Endothelial cell (in vitro differentiated cells): ENCODE results near the gene GAK. TPM values are rescaled to one million over a fixed set of nuclear protein-coding genes. Genes with fewer than 3 reads are reported as not detected.

Experiments used
- DNase-seq: peaks from one replicate; pipeline ENCODE4 v3.0.0; 2021; ENCODE audit warnings: low spot score
- H3K27ac Mint-ChIP-seq: one replicate; pipeline ENCODE4 v1.8.0; 2021; ENCODE audit warnings: mixed read lengths, inconsistent platforms; ENCODE audit not compliant: unreplicated experiment
- H3K27me3 Mint-ChIP-seq: one replicate; pipeline ENCODE4 v1.8.0; 2021; ENCODE audit warnings: mild to moderate bottlenecking, moderate library complexity, mixed read lengths, inconsistent platforms; ENCODE audit not compliant: unreplicated experiment
- H3K36me3 Mint-ChIP-seq: one replicate; pipeline ENCODE4 v1.8.0; 2021; ENCODE audit warnings: mild to moderate bottlenecking, low read depth, mixed read lengths, inconsistent platforms; ENCODE audit not compliant: unreplicated experiment
- H3K4me1 Mint-ChIP-seq: one replicate; pipeline ENCODE4 v1.8.0; 2021; ENCODE audit warnings: mild to moderate bottlenecking, mixed read lengths, inconsistent platforms; ENCODE audit not compliant: unreplicated experiment
- H3K4me3 Mint-ChIP-seq: one replicate; pipeline ENCODE4 v1.8.0; 2021; ENCODE audit warnings: mild to moderate bottlenecking, mixed read lengths, inconsistent platforms; ENCODE audit not compliant: unreplicated experiment
- H3K9me3 Mint-ChIP-seq: one replicate; pipeline ENCODE4 v1.8.0; 2021; ENCODE audit warnings: mixed read lengths, inconsistent platforms; ENCODE audit not compliant: unreplicated experiment
- total RNA-seq: library from RNA; stranded (reverse); fragmentation: NEBNext Ultra II Directional; extraction: Animal tissue kit (Norgen Biotek cat#: 25700); gene quantifications from one replicate; pipeline ENCODE4 v1.2.1, GENCODE V29; 2021; ENCODE audit not compliant: unreplicated experiment
- TF ChIP-seq, protein P1 (sequence below): fragments of 200-600 bp; sonication (generic); IDR thresholded peaks from one replicate; pipeline ENCODE4 v1.5.0; 2021; ENCODE audit warnings: antibody characterized with exemption; ENCODE audit not compliant: unreplicated experiment

GAK gene
- total RNA-seq, 1 donor from 2014 or later, result 112 TPM

DNA sequence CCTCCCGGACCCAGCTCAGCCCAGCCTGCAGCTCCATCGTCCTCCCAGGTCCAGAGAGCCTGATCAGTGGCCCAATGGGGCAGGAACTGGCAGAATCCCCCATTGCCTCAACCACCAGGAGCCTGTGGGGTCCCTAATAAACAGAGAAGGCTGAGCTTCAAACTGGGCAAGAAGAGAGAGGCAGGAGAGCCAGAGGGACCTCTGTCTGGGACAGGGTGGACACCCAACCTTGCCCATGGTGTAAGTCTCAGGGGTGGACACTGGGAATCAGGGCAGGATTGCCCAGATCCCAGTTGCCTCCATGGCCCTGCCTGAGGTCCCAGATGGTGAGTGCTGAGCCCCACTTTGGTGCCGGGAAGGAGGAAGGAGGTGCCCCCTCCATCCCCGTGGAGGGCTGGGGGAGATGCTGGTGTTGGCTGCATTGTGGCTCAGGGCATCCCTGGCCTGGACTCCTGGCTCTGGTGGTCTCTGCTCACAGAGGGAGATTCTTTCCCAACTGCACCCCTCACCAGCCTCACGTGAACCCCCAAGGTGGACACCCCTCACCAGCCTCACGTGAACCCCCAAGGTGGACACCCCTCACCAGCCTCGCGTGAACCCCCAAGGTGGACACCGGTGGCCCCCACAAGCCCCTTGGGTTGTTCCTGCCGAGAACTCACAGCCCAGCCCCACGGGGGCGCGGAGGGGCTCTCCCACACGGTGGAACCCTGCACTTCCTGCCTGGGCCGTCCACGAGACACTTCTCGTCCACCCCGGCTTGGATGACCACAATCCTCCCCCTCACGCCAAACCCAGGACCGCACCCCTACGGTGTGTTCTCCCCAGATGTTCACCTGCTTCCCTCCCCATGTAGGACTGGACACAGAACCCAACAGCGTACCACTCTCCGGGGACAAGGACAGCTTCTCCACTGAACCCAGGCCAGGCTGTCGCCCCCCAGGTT lies 111.6 kb downstream of the GAK start:
- DNase-seq, result no peak
- H3K9me3 Mint-ChIP-seq, result no peaks in the 10 kb centered on the region
- H3K27ac Mint-ChIP-seq, result no peak overlapping the region
- H3K4me3 Mint-ChIP-seq, result no peak overlapping the region
- no peaks in the 10 kb centered on the region for H3K4me1 Mint-ChIP-seq
- TF ChIP-seq, protein P1, sequence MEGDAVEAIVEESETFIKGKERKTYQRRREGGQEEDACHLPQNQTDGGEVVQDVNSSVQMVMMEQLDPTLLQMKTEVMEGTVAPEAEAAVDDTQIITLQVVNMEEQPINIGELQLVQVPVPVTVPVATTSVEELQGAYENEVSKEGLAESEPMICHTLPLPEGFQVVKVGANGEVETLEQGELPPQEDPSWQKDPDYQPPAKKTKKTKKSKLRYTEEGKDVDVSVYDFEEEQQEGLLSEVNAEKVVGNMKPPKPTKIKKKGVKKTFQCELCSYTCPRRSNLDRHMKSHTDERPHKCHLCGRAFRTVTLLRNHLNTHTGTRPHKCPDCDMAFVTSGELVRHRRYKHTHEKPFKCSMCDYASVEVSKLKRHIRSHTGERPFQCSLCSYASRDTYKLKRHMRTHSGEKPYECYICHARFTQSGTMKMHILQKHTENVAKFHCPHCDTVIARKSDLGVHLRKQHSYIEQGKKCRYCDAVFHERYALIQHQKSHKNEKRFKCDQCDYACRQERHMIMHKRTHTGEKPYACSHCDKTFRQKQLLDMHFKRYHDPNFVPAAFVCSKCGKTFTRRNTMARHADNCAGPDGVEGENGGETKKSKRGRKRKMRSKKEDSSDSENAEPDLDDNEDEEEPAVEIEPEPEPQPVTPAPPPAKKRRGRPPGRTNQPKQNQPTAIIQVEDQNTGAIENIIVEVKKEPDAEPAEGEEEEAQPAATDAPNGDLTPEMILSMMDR, result no peak
- H3K27me3 Mint-ChIP-seq, result peaks cover 16% of the 10 kb centered on the region
- peaks cover 4% of the 10 kb centered on the region for H3K36me3 Mint-ChIP-seq

DNA sequence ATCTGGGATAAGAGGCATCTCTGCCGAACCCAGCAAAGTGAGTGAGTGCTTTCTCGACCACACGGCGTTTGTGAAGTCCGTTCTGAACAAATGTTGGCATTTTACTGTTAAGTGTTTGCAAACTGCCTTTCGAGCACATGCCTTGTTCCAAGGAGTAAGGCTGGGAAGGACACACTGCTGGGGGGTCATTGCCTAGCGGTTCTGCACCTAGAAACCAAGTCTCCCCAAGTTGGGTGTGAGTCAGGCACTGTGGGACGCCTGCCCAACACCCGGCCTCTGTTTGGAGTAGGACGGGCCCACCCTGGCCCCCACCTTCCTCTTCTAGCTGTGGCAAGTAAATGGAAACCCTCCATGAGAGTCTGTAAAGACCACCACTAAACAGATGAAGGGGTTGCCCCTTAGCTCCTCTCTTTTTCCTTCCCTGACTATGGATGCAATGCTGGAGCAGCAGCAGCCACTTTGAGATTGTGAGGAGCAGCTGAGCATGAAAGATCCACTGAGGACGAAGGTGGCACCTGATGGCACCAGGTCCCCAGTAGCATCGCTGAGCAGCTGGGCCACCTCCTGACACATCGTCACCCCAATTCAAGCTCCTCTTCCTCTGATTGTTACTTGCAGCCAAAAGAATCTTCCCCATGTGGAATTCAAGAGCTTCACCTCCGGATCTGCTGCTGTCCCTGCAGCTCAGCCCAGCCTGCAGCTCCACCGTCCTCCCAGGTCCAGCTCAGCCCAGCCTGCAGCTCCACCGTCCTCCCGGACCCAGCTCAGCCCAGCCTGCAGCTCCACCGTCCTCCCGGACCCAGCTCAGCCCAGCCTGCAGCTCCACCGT lies 112.5 kb downstream of the GAK start:
- Mint-ChIP-seq H3K4me1 (no peaks in the 10 kb centered on the region), H3K36me3 (peaks cover 4% of the 10 kb centered on the region), H3K27ac (no peak overlapping the region), H3K4me3 (no peak overlapping the region), H3K9me3 (no peaks in the 10 kb centered on the region), H3K27me3 (peaks cover 16% of the 10 kb centered on the region)
- no peak for DNase-seq
- TF ChIP-seq, protein P1, result no peak

DNA sequence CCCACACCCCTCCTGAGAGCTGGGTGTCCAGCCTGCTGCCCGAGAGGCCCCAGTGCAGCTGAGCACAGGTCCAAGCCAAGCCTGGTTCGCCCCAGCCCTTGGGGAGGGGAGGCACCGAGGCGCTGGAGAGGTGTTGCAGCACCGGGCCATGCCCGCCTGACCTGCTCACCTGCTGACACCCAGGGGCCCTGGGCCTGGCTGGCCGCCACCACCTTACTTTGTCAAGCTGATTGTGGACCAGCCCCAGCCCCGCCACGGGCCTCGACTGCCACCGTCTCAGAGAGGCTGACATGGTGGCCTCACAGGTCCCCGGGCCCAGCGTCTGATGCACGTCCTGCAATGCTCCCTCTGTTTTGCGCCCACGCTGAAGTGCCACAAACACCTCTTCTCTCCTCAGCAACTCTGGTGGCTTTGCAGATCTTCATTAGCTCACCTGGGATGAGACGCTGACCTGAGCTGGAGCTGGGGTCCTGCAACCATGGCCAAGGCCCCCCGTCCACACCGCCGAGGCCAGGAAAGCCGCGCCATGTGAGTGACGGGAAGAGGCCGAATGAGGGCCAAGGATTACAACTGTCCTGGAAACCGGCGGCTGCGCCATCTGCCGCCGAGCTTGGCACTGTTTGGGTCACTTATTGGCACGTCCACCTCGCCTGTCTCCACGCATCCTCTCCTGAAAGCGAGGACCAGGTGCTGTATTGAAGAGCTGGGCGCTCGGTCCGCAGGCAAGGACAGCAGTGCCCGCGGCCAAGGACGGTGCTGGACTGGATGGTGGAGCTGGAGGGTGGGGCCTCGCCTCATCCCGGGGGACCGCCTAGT lies 113.8 kb downstream of the GAK start:
- no peak overlapping the region for H3K4me3 Mint-ChIP-seq
- peaks cover 14% of the 10 kb centered on the region for H3K27me3 Mint-ChIP-seq
- no peaks in the 10 kb centered on the region for H3K4me1 Mint-ChIP-seq
- TF ChIP-seq, protein P1, result no peak
- H3K9me3 Mint-ChIP-seq, result no peaks in the 10 kb centered on the region
- H3K27ac Mint-ChIP-seq, result no peak overlapping the region
- no peak for DNase-seq
- H3K36me3 Mint-ChIP-seq, result peaks cover 4% of the 10 kb centered on the region

DNA sequence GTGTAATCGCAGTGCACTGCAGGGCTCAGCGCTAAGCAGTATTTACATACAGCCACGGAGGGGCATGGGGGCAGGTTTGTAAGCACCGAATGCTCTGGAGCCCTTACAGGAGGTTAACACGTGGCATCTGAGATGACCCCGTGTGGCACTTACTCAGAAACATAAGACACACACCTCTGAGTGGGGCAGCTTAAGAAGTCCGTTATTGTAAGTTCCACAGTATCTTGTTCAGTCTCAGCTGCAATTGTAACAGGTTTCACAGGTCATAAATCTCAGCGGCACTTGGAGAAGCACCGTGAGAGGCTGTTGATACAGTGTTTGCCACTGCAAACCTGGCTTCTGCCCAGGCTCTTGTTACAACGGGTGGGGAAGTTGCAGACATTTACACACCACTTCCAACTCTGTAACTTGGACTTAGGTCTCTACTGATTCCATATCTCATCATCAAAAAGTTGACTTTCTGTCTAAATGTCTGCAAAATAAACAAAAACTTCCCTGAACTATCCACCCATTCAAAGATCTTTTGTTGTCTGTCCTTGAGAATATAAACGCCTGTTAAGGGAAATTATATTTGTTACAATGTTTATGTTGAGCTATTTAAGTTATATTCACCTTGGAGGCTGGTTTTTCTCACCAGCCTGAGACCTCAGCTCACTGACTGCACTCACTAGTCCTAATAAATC lies 116.5 kb downstream of the GAK start:
- Mint-ChIP-seq H3K4me1 (no peaks in the 10 kb centered on the region), H3K4me3 (no peak overlapping the region), H3K9me3 (no peaks in the 10 kb centered on the region), H3K36me3 (no peaks in the 10 kb centered on the region), H3K27me3 (peaks cover 4% of the 10 kb centered on the region), H3K27ac (no peak overlapping the region)
- no peak for DNase-seq
- TF ChIP-seq, protein P1, result no peak
